Activated naive CD8-positive, alpha-beta T cell (primary cell): Measurements from ENCODE around the gene ITGB8.
"Not testable (repeated sequence)": the region's sequence is repeated elsewhere in the genome, so short reads cannot be mapped to it uniquely, and the experiment has no call there.

ENCODE experiments used
- H3K27ac Mint-ChIP-seq: one replicate; pipeline ENCODE4 v1.8.0; 2021; ENCODE audit warnings: mixed read lengths
- H3K27me3 Mint-ChIP-seq: one replicate; pipeline ENCODE4 v1.8.0; 2021; ENCODE audit warnings: mixed read lengths
- H3K36me3 Mint-ChIP-seq: one replicate; pipeline ENCODE4 v1.8.0; 2021; ENCODE audit warnings: mixed read lengths
- H3K4me1 Mint-ChIP-seq: one replicate; pipeline ENCODE4 v1.8.0; 2021; ENCODE audit warnings: low read depth, mixed read lengths
- H3K4me3 Mint-ChIP-seq: one replicate; pipeline ENCODE4 v1.8.0; 2021; ENCODE audit warnings: mild to moderate bottlenecking, mixed read lengths
- H3K9me3 Mint-ChIP-seq: one replicate; pipeline ENCODE4 v1.8.0; 2021; ENCODE audit warnings: low read depth, mixed read lengths

ITGB8 gene

DNA sequence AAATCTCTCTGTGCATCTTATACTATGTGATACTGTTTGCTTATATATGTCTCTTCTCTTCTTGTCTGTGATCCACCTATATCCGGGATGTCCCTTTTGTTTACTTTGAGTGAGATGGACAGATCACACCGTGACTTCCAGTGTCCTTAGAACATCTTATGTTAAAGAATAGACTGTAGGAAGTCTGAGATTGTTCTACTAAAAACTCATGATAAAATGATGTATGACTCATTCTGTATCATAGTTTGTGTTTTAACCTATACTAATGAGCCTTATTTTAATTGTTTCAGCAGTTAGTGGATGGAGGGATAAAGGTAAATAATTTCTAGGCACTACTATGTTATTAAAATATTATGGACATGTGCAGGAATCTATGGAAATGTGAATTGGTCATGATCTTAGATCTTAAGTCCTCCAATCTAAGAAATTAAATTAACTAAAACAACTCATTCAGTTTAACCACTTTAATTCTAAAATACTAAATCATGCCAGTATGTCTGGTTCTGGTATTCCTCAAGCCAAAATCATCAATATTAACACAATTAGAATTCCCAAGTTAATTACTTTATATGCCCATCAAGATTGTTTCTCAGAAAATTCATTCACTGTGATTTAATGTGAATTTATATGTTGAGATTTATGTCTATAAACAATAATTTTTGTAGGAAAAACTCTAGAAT lies 32.0 kb downstream of the ITGB8 start:
- Mint-ChIP-seq H3K4me1 (no peaks in the 10 kb centered on the region), H3K27me3 (peaks cover 8% of the 10 kb centered on the region), H3K36me3 (no peaks in the 10 kb centered on the region), H3K4me3 (no peak overlapping the region), H3K27ac (no peak overlapping the region), H3K9me3 (no peaks in the 10 kb centered on the region)

DNA sequence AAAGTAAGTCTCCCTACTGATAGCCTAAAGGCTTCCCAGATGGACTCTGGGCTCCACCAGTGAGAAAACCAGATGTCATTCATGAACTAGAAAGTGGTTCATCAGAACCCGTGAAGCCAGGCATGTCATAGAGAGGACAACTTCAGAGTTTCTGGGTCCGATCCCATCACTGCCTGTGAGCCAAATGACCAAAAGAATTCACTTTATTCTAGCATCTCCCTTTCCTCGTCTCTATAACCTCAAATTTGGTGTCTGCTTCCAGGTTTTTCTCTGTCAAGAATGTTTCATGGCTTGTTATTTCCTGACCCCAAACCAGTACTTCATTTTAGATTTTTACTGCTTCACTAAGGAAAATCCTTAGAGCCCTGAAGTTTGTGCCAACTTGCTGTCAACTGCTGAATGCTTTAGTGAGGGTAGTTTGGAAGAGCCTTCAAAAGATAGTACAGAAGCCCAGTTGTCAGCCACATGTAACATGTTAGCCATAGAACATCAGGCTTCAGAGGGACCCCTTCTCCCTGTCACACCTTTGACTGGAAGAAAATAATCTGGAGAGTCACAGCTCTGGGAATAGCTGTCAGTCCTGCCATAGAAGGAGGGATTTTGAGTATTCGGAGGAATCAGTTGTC lies 34.0 kb downstream of the ITGB8 start:
- no peak overlapping the region for H3K4me3 Mint-ChIP-seq
- H3K9me3 Mint-ChIP-seq = no peaks in the 10 kb centered on the region
- H3K27me3 Mint-ChIP-seq = peaks cover 9% of the 10 kb centered on the region
- no peaks in the 10 kb centered on the region for H3K4me1 Mint-ChIP-seq
- no peak overlapping the region for H3K27ac Mint-ChIP-seq
- no peaks in the 10 kb centered on the region for H3K36me3 Mint-ChIP-seq

DNA sequence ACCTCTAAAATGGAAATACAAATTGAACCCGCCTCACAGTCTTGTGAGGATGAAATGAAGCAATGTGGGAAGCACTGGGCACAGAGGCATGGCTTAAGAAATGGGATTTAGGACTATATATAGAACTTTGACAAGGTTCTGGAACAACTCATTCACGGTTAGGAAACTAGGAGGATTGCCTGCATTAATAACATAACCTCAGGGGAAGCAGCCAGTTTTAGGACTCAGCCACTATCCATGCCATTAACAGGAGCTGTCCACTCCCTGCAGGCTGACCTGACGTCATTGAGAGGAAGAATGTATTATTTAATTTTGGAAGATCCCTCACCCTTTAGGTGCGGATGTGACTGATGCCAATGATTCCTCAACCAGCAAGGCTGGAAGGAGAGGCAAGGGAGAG lies 34.8 kb downstream of the ITGB8 start:
- H3K27ac Mint-ChIP-seq = no peak overlapping the region
- H3K27me3 Mint-ChIP-seq = peaks cover 9% of the 10 kb centered on the region
- no peaks in the 10 kb centered on the region for H3K36me3 Mint-ChIP-seq
- H3K9me3 Mint-ChIP-seq = no peaks in the 10 kb centered on the region
- H3K4me1 Mint-ChIP-seq = no peaks in the 10 kb centered on the region
- H3K4me3 Mint-ChIP-seq = no peak overlapping the region

DNA sequence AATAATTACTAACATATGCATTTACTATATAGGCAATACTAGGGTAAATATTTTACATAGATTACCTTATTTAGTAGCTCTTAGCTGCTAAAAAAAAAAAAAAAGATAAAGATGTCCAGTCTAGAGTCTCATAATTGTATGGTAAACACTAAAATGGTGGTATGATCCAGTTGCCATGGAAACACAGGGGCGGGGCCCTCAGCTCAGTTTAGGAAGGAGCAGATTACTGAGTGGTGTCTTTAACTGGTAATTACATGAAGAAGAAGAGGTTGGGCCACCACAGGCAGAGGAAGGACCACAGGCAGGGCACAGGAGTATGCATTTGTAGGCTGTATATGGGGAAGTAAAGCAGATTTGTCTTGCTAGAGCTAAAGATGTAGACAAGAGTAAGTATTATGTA lies 43.7 kb downstream of the ITGB8 start:
- H3K4me3 Mint-ChIP-seq = no peak overlapping the region
- no peak overlapping the region for H3K27ac Mint-ChIP-seq
- no peaks in the 10 kb centered on the region for H3K4me1 Mint-ChIP-seq
- H3K36me3 Mint-ChIP-seq = no peaks in the 10 kb centered on the region
- no peaks in the 10 kb centered on the region for H3K27me3 Mint-ChIP-seq
- H3K9me3 Mint-ChIP-seq = no peaks in the 10 kb centered on the region

DNA sequence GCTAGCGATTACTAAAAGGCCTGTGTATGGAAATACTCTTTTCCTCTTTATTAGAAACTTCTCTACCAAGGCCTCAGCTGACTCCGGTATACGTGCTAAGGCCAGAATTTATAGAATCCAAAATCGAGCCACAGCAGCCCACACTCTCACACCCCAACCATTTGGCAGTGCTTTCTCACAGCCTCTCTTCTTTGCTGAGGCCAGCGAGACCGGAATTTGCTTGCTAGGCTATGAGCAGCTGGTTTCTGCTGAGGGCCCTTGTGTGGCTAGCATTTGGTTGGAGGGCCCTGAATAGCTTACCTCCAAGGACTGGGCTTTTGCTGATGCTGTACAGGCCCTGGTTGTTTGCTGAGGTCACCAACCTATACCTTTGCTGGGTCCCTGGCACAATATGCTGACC lies 46.1 kb downstream of the ITGB8 start:
- Mint-ChIP-seq H3K36me3 (no peaks in the 10 kb centered on the region), H3K4me3 (no peak overlapping the region), H3K4me1 (no peaks in the 10 kb centered on the region), H3K9me3 (no peaks in the 10 kb centered on the region), H3K27me3 (no peaks in the 10 kb centered on the region), H3K27ac (no peak overlapping the region)

DNA sequence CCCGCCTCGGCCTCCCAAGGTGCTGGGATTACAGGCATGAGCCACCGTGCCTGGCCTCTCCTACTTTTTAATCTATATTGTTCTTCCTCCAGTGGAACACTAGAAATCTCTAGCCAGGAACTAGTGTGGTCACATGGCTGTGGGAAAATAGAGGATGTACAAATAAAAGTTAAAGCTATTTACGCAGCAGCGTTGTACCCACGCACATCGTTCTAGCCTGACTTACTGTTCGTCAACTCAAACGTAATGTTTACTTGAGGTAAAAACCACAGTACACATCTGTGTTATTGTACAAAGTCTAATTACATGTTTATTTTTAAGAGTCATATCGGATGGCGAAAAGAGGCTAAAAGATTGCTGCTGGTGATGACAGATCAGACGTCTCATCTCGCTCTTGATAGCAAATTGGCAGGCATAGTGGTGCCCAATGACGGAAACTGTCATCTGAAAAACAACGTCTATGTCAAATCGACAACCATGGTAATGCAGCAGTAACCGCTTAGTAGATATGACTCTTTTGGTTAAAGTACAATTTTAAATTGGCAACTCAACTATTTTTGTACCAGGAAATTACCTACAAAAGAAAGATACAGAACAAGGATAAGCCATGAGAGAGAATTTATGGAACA lies 50.8 kb downstream of the ITGB8 start:
- Mint-ChIP-seq H3K9me3 (no peaks in the 10 kb centered on the region), H3K27me3 (no peaks in the 10 kb centered on the region)

DNA sequence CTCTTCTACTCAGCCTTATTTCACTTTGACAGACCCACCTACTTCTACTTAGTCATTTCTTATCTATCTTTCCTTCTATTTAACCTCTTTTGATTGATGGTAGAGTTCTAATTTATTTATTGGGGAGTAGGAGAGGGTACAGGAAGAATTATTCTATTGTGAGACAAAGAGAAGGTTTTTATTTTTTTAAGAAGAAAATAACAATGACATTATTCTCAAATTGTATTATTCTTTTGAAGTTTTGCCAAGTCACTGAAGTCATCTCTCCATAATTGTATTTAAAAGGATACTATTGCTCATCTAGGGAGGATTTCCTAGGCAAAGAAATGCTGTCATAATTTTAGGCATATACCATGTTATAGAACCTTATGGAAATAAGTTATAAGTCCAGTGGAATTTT lies 52.7 kb downstream of the ITGB8 start:
- H3K36me3 Mint-ChIP-seq = no peaks in the 10 kb centered on the region
- no peak overlapping the region for H3K4me3 Mint-ChIP-seq
- H3K9me3 Mint-ChIP-seq = no peaks in the 10 kb centered on the region
- no peak overlapping the region for H3K27ac Mint-ChIP-seq
- H3K27me3 Mint-ChIP-seq = no peaks in the 10 kb centered on the region
- no peaks in the 10 kb centered on the region for H3K4me1 Mint-ChIP-seq

More for the DNA sequence above, 50.8 kb downstream of the ITGB8 start:
- no peaks in the 10 kb centered on the region for H3K4me1 Mint-ChIP-seq
- no peak overlapping the region for H3K4me3 Mint-ChIP-seq
- H3K36me3 Mint-ChIP-seq = no peaks in the 10 kb centered on the region
- H3K27ac Mint-ChIP-seq = no peak overlapping the region

DNA sequence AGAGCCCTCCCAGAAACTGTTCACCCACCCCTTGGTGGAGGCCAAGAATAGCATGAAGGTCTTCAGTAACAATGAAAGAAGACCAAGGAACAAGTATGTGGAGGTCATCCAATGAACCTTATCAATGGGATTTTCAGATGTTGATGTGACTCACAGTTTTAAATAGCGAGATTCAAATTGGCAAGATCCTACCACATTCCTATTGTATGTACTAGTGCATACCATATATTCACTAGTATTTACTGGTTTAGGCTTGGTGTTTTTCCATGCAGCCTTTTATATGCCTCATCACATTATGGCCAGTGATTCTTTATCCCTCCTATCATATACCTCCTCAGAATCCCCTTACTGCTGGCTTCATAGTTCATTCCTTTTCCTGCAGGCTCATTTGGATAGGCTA lies 54.4 kb downstream of the ITGB8 start:
- Mint-ChIP-seq H3K4me3 (no peak overlapping the region), H3K36me3 (no peaks in the 10 kb centered on the region), H3K27me3 (no peaks in the 10 kb centered on the region), H3K27ac (no peak overlapping the region), H3K4me1 (no peaks in the 10 kb centered on the region), H3K9me3 (no peaks in the 10 kb centered on the region)

DNA sequence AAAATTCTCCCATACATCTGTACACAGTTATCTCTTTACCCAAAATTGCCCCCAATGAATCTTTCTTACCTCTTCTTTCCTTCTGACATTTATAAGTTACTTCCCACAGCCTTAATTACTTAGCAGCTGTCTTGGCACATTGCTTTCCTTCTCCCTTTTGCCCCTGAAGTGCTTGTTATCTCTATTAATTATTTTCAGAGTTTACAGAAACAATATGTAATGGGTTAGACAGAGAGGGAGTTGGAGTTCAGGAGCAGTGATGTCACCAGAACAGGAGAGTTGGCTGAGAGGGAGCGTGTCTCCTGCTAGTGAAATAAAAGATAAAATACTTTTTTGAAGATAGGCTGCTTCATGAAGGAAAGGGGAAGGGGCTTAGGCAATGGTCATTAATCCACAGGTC lies 57.4 kb downstream of the ITGB8 start:
- Mint-ChIP-seq H3K4me3 (no peak overlapping the region), H3K4me1 (no peaks in the 10 kb centered on the region), H3K27ac (no peak overlapping the region), H3K27me3 (no peaks in the 10 kb centered on the region), H3K36me3 (no peaks in the 10 kb centered on the region), H3K9me3 (no peaks in the 10 kb centered on the region)

DNA sequence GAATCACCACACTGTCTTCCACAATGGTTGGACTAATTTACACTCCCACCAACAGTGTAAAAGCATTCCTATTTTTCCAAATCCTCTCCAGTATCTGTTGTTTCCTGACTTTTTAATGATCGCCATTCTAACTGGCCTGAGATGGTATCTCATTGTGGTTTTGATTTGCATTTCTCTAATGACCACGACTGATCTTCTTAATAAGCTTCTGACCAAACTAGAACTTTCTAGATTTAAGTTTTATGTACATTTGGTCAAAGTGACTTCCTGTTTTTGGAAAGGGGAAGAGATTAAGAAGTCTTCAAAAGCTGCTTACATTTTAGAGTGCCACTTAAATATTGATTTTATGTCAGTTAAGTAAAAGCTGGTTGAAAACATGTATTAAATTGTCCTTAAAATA lies 58.5 kb downstream of the ITGB8 start:
- not testable (repeated sequence) for H3K4me1 Mint-ChIP-seq, H3K9me3 Mint-ChIP-seq, H3K27me3 Mint-ChIP-seq, H3K36me3 Mint-ChIP-seq, H3K27ac Mint-ChIP-seq, H3K4me3 Mint-ChIP-seq

DNA sequence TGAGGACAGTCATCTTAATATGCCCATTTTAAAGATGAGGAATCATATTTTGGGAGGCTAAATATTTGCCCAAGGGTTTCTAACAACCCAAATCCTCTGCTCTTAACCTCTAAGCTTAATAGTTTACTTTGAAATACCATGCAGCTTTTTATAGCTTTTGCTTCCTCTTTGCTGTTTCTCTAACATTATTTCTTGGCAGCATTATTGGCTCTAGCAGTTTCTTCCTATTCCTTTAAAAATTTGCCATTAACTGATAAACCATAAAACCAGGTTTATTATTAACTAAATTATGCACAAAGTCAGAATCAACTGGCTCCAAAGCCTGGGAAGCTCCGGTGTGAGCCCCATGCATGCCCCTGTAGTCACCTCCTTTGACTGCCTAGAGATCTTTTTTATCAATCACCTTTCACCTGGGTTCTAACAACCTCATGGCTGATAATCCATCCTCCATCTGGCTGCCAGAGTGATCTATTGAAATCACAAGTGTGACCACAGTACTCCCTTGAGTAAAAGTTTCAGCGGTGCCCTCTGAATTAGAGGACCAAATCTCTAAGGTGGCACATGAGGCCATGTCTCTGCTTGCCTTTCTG lies 62.4 kb downstream of the ITGB8 start:
- Mint-ChIP-seq H3K27ac (no peak overlapping the region), H3K36me3 (no peaks in the 10 kb centered on the region), H3K4me1 (no peaks in the 10 kb centered on the region), H3K9me3 (no peaks in the 10 kb centered on the region), H3K27me3 (no peaks in the 10 kb centered on the region), H3K4me3 (no peak overlapping the region)

DNA sequence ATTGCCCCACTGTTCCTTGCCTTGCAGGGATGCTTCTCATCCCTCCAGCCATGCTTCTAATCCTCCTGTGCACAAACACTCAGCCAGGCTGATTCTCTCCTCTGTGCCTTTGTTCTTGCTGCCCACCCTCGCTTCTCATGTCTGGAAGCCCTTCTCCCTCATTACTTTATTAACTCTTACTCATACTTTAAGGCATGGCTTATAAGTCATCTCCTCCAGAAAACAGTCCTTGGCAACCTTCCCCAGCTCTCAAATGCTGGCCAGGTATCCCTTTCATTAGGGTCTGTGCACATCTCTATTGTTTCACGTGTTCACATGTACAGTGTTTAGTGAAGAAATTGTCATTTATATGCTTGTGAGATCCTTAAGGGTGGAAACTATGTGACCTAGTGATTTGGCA lies 62.9 kb downstream of the ITGB8 start:
- Mint-ChIP-seq H3K36me3 (no peaks in the 10 kb centered on the region), H3K9me3 (no peaks in the 10 kb centered on the region), H3K4me3 (no peak overlapping the region), H3K27me3 (no peaks in the 10 kb centered on the region), H3K4me1 (no peaks in the 10 kb centered on the region), H3K27ac (no peak overlapping the region)

DNA sequence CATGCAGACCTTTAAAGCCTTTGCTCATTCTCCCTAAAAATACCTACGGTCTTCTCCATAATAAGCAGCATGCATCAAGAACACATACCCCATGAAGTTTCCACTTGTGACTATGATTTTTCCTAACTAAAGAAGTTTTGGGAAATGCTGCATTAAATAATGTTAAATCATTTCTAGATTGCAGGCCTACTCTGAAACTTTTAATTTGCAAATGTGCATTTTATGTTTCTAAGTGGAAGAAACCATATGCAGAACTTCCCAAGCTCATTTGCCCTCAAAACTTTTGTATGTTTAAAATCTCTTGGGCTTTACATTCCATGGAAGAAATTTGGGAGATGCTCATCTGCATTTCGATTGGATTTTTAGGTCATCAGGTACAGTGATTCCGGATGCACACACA lies 63.6 kb downstream of the ITGB8 start:
- Mint-ChIP-seq H3K27ac (no peak overlapping the region), H3K27me3 (no peaks in the 10 kb centered on the region), H3K4me1 (no peaks in the 10 kb centered on the region), H3K36me3 (no peaks in the 10 kb centered on the region), H3K4me3 (no peak overlapping the region), H3K9me3 (no peaks in the 10 kb centered on the region)

DNA sequence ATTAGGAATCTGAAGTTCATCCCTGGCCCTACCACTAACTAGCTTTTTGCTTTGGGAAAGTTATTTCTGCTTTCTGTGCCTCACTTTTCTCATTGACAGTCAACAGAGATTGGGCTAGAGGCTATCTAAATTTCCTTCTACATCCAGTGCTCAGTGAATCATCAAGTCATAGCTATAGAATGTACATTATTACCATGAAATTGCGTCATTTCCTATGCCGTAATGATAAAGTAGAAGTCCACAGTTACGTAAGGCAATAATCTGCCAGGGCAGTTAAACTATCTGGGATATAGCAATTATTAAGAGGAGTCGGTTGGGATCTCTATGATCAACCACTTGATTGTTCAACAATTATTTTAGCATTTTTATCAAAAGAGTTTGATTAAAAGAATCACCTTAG lies 64.4 kb downstream of the ITGB8 start:
- H3K4me1 Mint-ChIP-seq = no peaks in the 10 kb centered on the region
- H3K27ac Mint-ChIP-seq = no peak overlapping the region
- H3K9me3 Mint-ChIP-seq = no peaks in the 10 kb centered on the region
- no peak overlapping the region for H3K4me3 Mint-ChIP-seq
- H3K27me3 Mint-ChIP-seq = no peaks in the 10 kb centered on the region
- no peaks in the 10 kb centered on the region for H3K36me3 Mint-ChIP-seq

DNA sequence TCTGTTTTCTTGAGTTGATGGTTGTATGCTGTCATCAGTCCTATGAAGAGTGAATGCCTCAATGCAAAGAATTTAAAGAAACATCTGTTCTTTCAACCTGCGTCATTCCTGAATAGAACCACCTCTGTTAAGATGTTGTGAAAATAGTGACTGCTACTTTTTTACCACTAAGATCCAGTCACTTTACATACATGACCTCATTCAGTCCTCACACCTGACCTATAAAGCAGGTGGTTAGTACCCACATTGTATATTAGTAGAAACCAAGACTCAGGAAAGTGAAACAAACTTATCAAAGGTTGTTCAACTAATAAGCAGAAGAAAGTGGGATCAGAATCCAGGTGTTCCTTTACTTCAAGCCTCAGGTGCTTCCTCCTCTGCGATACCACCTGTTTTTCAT lies 64.8 kb downstream of the ITGB8 start:
- no peaks in the 10 kb centered on the region for H3K4me1 Mint-ChIP-seq
- H3K9me3 Mint-ChIP-seq = no peaks in the 10 kb centered on the region
- H3K36me3 Mint-ChIP-seq = no peaks in the 10 kb centered on the region
- H3K4me3 Mint-ChIP-seq = no peak overlapping the region
- no peak overlapping the region for H3K27ac Mint-ChIP-seq
- no peaks in the 10 kb centered on the region for H3K27me3 Mint-ChIP-seq
